NCI-H82 treated with DMSO at 0.1 percent for 48 hours (cell line): ENCODE results near the gene ZNF619.

Experiments used
- DNase-seq: peaks from one replicate; lab custom pipeline; 2025; ENCODE audit not compliant: unreplicated experiment; lab: John Stamatoyannopoulos, UW

Gene ZNF619

GRCh38 chr3:40465111-40465407, 11.9 kb upstream of the ZNF619 start:
- DNase-seq, result no peak

GRCh38 chr3:40465456-40465855, 11.5 kb upstream of the ZNF619 start:
- DNase-seq, result no peak

GRCh38 chr3:40468018-40468417, 8.9 kb upstream of the ZNF619 start:
- no peak for DNase-seq

- no peak for DNase-seq
These were observed 6.2 kb upstream of the ZNF619 start for GRCh38 chr3:40470701-40471100.

- no peak for DNase-seq
These were observed 744 bp downstream of the ZNF619 start for GRCh38 chr3:40477666-40478065.

GRCh38 chr3:40487172-40487571, 10.2 kb downstream of the ZNF619 start:
- DNase-seq, result no peak

GRCh38 chr3:40490916-40491315, 14.0 kb downstream of the ZNF619 start:
- DNase-seq, result no peak

GRCh38 chr3:40494698-40495097, 17.8 kb downstream of the ZNF619 start:
- DNase-seq, result no peak

- no peak for DNase-seq
These were observed 20.4 kb downstream of the ZNF619 start for GRCh38 chr3:40497288-40497687.

GRCh38 chr3:40499952-40500351, 23.0 kb downstream of the ZNF619 start:
- no peak for DNase-seq

- DNase-seq, result no peak
These were observed 25.1 kb downstream of the ZNF619 start for GRCh38 chr3:40502034-40502433.

- DNase-seq, result no peak
These were observed 27.9 kb downstream of the ZNF619 start for GRCh38 chr3:40504636-40505430.

GRCh38 chr3:40505599-40506462, 28.9 kb downstream of the ZNF619 start, which contains the start of gene ZNF620:
ZNF620 (plus strand) TSS chr3:40506039; CDS start chr3:40506353, 314 bp downstream.
- DNase-seq, result peak; percentile 73

GRCh38 chr3:40511031-40511718, 34.3 kb downstream of the ZNF619 start:
- no peak for DNase-seq

- DNase-seq, result no peak
These were observed 39.3 kb downstream of the ZNF619 start for GRCh38 chr3:40516201-40516600.

- no peak for DNase-seq
These were observed 41.1 kb downstream of the ZNF619 start for GRCh38 chr3:40518067-40518466.

- no peak for DNase-seq
These were observed 41.9 kb downstream of the ZNF619 start for GRCh38 chr3:40518848-40519247.

GRCh38 chr3:40521254-40521653, 44.3 kb downstream of the ZNF619 start:
- no peak for DNase-seq

GRCh38 chr3:40523781-40524180, 46.9 kb downstream of the ZNF619 start:
- DNase-seq, result no peak

GRCh38 chr3:40524222-40524567, 47.3 kb downstream of the ZNF619 start:
- no peak for DNase-seq

GRCh38 chr3:40524568-40525285, 47.8 kb downstream of the ZNF619 start, which contains the start of gene ZNF621:
ZNF621 (plus strand) TSS chr3:40524960; CDS start chr3:40525841, 881 bp downstream.
- DNase-seq, result peak; percentile 20
